GM12873 (cell line): ENCODE results near the gene RBMS3.

Experiments
- CTCF ChIP-seq: IDR thresholded peaks from 2 replicates; pipeline ENCODE4 v1.5.1; 2012; ENCODE audit warnings: low read depth, mild to moderate bottlenecking, moderate library complexity, low read length, control low read depth; ENCODE audit not compliant: insufficient read depth; ENCODE audit errors: missing control alignments

RBMS3 gene

GRCh38 chr3:29481249-29481648 is 200.4 kb downstream of the RBMS3 start:
- TF ChIP-seq CTCF: no peak

- no peak for TF ChIP-seq CTCF
Observed at GRCh38 chr3:29481969-29482767, 201.3 kb downstream of the RBMS3 start.

- TF ChIP-seq CTCF: no peak
Observed at GRCh38 chr3:29484633-29485032, 203.8 kb downstream of the RBMS3 start.

GRCh38 chr3:29486096-29486495 is 205.2 kb downstream of the RBMS3 start:
- no peak for TF ChIP-seq CTCF

GRCh38 chr3:29486917-29487316 is 206.0 kb downstream of the RBMS3 start:
- no peak for TF ChIP-seq CTCF

GRCh38 chr3:29488922-29489321 is 208.1 kb downstream of the RBMS3 start:
- no peak for TF ChIP-seq CTCF

- TF ChIP-seq CTCF: no peak
Observed at GRCh38 chr3:29493109-29493508, 212.2 kb downstream of the RBMS3 start.
